Endometrium (tissue), 2 donors: ENCODE data around the gene CPSF3.
A peak's percentile ranks its signal among the peaks of the same experiment; 100 is the strongest.
"Not testable (repeated sequence)": the region's sequence is repeated elsewhere in the genome, so short reads cannot be mapped to it uniquely, and the experiment has no call there.

Source experiments
- FAIRE-seq: peaks from 2 replicates; lab custom pipeline; 2012; peaks lifted over from hg19 to GRCh38; lab: Jason Lieb, UNC
- donor health status: control.
- donor health status: control.

The CPSF3 gene

DNA sequence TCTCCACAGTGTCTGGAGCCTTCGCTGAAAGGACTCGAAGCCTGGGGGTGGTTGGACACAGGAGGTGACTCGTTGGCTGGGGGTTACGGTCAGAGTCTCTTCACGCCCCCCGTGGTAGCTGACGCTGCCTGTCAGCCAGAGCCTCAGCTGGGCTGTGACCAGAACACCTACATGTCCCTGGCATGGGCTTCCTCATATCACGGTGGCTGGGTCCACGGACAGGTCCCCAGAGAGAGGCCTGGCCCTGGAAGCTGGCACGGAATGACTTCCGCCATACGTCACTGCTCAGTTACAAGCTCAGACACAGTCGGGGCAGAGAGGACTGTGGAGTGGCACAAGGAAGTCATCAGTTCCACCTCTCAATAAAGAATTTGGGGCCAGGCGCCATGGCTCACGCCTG, 28.6 kb upstream of the CPSF3 start:
- FAIRE-seq: no peak

DNA sequence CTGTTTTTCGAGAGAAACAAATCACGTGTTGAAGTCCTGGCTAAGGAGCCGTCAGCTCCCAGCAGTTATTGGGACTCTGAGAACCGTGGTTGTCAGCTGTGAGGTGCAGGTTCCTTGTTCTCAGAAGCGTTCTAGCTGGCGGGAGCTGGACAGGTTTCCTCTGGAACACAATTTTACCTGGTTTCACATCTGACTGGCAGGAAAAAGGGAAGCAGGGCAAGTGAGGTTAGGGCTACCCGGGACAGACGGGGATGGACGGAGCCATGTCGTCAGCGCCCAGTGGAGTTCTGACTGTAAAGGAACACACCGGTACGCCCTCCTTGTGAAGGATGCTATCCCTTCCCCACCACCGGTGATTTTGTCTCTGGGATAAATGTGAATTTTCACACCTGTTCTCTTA, 26.3 kb upstream of the CPSF3 start:
- no peak for FAIRE-seq

DNA sequence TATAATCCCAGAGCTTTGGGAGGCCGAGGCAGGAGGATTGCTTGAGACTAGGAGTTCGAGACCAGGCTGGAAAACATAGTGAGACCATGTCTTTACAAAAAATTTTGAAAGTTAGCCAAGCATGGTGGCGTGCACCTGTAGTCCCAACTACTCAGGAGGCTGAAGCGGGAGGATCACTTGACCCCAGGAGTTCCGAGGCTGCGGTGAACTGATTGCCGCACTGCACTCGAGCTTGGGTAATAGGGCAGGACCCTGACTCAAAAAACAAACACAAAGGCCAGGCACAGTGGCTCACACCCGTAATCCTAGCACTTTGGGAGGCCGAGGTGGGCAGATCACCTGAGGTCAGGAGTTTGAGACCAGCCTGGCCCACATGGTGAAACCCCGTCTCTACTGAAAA, 25.2 kb upstream of the CPSF3 start:
- FAIRE-seq: not testable (repeated sequence)

DNA sequence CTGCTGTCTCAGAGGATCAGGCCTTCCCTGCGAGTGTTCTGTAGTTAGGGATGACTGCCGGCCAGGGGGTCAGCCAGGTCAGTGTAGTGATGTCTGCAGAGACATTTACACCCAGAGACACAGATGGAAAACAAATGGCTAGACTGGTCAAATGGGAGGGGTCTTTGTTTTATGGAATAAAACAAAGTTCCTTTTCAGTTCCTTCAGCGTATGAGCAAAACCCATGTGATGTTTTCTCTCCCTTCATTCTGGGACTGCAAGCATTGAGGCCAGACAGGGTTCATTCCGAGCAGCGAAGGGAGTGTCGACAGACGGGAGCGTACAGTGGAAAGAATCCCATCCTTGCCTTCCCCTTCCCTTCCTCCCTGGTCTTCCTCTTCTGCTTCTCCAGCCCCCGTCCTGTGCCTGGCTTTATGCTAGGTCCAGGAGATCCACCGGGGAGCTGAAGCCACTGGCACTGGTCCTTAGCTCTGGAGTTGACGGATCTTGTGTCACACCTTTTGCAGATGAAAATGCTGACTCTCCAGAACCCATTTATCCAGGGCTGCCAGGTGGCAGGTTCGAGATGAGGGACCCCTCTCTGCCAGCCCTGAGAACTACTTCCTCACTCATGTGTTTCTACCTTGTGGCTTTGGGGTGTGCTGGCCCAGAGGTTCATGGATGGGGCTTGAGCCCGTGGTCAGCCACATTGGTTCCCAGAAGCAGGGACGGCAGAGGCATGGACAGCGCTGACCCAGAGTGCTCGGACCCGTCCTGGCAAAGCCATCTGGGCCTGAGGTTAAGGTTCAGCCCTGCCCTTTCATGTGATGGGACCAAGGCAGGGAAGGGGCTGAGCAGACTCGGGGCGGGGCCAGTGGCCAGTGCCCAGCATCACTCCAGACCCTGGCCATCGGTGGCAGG, 24.3 kb upstream of the CPSF3 start:
- FAIRE-seq: peak; percentile 88

DNA sequence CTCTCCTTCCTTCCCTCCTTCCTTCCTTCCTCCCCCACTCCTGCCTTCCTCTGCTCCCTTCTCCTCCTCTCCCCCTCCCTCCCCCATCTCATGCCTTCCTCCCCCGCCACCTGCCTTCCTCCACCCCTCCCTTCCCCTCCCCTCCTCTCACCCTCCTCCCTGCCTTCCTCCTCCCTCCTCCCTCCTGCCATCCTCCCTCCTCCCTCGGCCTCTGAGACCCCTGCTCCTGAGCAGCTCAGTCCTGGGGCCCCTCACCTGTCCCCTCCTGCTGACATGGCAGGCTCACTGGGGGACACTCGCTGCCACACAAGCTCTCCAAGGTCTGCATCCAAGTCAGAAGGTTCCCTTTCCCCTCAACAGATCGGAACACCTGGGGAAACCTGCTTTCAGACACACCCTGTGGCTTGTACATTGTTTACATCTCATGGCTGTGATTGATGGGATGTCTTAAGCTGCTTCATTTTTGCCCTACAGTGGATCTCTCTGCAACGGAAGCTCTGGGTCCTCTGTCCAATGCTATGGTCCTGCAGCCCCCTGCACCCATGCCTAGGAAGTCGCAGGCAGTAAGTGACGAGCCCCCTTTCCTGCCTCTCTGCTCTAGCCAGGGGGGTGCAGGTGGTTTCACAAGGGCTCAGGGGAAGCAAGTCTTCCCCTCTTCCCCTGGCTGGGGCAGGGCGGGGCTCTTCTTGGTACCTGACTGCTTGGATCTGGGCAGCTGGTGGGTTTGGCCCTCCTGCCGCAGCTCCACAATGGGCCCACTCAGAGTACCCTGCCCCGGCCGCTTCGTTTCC, 23.0 kb upstream of the CPSF3 start:
- FAIRE-seq: no peak

DNA sequence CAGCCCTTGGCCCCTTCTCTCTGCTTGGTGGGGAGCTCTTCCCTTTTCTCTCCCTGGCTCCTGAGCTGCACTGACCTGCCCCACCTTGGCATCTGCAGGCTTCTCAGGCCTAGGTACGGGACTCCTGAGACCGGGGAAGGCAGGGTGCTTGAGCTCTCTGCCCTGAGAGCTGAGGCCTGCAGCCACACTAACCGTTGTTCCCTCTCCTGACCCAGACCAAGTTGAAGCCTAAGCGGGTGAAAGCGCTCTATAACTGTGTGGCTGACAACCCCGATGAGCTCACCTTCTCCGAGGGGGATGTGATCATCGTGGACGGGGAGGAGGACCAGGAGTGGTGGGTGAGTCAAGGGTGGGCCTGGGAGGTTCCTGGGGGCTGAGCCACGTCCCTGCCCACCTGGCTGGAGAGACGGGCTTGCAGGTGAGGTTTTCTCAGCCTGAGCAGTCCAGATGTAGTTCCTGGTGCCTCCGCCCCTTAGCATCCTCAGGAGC, 22.4 kb upstream of the CPSF3 start:
- FAIRE-seq: no peak

DNA sequence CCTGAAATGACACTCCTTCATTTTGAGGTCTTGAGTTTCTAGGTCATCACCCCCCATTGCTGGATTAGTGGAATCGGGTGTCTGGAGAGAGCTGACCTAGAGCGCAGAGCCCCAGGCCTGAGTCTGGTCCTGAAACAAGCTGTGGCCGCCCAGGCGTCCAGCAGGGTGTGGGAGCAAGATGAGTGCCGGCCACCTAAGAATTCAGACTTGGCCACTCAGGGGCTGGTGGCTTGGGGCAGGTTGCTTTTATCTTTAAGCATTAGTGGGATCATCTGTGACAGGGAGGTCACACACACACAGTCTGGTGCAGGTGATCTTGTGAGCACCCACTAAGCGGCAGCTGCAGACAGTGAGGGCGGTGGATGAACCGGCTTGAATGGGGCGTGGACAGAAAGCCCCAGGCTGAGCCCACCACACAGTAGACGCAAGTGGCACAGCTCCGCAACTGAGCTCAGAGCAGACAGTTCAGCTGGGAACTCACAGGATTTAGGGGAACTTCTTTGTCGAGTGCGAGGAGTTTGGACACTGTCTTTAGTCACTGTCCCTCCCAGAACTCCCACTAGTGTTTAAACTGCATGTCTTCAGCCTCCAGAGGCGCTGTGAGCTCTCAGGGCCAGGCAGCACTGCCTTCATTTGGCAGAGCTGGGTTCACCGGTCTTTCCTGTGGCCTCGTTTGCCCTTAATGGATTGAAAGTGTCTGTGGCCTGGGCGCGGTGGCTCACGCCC, 21.6 kb upstream of the CPSF3 start:
- no peak for FAIRE-seq

DNA sequence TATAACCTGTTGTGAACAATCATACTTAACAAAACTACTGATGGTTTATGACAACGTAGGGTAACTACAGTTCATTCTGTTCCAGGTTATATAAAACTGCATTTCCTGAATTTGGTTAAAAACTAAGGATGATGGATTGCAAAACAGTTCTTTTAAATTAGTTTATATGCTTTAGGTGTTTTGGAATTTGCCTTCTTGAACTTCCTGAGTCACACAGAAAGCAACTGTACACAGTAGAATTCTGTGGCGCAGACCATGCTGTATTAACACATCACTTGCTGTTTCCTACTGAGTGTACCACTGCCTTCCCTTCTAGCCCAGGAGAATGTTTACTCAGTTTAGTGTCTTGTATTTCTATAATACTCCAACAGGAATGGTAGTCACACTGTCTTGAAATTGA, 19.5 kb upstream of the CPSF3 start:
- no peak for FAIRE-seq

DNA sequence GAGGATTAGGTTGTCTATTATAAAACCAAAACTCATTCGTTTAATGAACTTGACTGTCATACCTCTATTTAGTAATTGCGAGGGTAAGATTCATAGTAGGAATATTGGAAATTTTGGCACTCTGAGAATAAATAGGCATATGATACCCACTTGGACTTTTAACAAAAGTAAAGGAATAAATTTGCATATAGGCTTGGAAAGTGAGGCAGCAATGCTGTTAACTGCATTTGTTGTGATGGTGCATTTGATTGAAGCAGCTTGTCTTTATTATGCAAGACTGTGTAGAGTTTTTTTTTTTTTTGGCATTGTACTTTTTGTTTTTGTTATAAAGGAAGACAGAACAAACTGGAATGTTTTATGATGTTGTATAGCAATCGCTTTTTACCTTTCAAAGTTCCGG, 19.0 kb upstream of the CPSF3 start:
- FAIRE-seq: no peak

DNA sequence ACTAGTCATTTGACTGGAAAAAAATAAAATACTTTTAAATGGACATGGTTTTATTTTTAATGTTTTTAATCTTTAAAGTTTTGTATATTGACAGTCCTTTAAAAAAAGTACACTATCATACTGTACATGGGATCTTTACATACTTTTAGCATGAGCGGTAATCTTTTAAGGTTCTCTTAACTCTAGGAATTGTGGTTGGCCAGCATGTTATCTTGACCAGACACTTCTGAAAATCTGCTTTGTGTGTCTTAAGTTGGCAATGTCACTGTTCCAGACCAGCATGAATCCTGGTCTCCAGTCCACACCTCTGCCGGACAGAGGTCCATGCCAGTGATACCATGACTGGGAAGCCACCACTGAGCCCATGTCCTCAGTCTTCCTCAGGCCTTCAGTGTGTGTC, 17.8 kb upstream of the CPSF3 start:
- FAIRE-seq: no peak

DNA sequence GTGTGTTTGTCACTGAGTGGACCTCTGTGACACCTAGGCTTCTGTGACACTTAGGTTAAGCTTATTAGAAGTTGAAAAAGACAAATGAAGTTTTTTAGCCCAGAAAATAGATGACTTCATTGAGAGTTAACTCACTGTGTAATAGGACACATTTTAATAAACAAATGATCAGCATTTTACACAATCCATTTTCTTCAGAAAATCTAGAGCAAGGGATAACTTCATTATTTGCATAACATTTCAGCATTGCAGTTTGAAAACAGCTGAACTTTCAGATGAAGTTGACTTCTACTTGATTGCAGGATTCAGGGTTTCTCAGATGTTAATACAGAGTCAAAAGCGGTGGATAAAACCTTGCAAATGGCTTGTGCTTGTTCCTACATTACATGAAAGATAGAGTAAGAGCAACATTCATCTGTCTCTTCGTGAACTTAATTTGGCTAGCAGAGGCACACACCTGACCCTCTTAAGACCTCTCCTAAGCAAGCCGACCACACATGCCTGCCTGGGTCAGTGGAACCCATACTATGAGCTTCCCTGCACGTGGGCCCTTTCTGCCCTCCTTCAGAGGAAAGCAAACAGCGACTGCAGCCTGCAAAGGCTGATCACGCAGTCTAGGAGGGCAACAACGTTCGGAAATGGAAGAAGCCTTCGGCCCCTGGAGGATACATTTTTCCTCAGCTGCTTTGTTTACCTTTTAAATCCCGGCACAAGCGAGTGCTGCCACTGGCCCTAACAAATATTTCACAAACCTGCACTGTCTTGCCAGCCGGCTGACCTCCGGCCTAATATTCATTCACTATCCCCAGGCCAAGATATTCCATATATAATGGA, 16.7 kb upstream of the CPSF3 start:
- no peak for FAIRE-seq

DNA sequence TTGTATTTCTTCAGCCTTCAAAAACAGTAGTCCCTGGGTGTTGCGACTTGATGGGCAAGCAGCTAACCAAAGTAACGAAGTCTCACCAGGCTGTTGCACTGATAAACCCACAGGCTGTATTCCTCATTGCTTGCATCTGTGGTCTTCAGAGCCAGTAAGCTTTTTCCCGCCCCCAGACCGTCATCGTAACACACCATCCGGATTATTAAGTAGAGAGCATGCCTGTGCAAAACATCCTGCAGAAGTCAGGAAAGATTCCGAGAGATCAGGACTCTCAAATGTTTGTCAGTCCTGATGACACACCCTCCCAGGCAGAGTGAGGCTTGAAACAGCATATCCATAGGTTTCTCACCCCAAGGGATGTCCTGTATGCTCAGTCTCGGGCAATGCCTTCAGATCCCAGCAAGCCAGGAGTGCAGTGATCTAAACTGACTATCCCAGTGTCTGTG, 16.1 kb upstream of the CPSF3 start:
- FAIRE-seq: no peak

DNA sequence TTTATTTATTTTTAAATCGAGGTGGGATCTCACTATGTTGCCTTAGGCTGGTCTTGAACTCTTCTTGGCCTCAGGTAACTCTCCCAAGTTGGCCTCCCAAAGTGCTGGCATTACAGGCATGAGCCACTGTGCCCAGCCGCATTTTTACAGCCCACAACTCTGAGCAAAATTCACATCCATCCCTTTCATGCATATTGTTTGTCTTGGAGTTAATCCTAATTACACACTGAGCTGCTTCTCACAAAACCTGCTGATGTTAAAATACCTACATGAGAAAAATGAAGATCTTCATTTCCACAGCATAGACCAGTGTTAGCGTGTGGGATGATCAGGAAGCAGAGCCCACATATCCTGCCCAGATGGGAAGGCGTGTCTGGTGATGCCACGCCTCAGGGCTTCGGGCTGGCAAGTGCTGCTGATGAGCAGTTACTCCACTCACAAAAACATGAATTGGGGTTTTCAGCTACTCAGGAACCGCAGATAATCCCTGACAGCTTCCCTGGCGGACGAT, 14.8 kb upstream of the CPSF3 start:
- no peak for FAIRE-seq

DNA sequence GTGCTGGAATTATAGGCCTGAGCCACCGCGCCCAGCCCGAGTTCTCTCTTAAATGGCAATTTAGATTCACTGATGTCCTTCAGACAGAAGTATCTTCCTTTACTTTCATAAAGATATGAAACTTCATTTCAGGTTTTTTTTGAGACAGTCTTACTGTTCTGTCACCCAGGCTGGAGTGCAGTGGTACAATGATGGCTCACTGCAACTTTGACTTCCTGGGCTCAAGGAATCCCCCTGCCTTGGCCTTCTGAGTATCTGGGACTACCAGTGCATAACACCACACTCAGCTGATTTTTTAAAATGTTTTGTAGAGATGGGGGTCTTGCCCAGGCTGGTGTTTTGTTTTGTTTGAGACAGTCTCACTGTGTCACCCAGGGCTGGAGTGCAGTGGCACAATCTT, 13.3 kb upstream of the CPSF3 start:
- FAIRE-seq: no peak

DNA sequence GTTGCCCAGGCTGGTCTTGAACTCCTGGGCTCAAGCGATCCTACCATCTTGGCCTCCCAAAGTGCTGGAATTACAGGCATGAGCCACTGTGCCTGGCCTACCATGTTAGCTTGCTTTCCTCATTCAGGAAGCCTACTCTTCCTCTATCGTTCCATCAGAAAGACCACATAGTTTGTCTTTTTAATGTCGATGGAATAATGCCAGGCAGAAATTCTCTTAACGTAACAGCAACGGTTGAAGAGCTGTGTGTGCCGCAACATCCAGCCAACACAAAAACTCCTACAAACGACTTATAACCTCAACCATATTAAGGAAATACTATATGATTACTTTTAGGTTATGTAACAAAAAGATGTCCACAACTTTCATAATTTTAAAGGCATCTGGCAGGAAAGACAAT, 10.7 kb upstream of the CPSF3 start:
- no peak for FAIRE-seq

DNA sequence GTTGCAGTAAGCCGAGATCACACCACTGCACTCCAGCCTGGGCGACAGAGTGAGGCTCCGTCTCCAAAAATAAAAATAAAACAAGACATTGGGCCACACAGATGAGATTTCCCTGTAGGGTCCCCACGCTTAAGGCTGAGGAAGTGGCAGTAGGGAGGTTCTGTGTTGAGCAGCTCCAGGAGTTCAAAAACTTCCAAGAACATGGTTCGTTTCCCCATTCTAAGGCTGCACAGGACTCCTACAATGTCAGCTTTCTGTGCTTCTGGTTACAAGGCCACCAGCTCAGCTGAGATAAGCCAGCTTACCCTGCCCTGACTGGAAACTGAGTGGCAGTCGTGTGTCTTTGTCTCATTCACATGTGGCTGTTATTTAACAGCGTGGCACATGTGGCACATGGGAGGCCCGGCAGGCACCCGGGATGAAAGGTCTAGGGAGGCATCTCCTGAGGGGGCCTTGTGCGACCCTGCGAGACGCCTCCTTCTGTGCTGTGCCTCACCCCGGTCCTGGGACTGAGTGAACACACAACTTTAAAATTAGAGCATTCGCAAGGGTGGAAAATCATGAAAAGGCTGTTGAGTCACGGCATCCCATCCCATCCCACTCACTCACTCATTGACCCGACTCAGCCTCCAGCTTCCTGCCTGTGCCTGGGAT, 7.8 kb upstream of the CPSF3 start:
- FAIRE-seq: no peak

DNA sequence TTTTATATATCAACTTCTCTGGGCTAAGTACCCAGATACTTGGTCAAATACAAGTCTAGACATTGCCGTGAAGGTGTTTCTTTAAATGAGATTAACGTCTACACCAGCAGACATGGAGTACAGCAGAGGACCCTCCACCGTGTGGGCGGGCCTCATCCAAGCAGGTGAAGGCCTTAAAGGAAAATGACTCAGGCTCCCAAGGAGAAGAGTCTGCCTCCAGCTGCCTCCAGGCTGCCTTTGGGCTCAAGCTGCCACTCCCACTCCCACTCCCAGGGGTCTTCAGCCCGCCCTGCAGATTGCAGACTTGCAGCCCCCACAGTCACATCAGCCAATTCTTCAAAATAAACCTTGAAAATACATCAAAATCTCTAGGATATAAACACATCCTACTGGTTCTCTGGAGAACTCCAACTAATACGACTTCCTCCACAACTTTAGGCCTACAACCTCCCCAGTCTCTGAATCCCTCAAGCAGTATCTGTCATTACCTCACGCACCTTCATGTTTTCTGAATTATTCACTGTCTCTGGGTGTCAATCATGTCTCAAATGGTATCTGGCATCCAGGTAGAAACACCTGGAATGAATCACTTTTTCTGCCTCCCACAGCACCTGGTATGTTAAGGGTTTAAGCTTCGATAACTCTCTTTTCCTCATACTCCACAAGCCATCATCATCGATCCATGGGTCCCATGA, 7.0 kb upstream of the CPSF3 start:
- FAIRE-seq: no peak

DNA sequence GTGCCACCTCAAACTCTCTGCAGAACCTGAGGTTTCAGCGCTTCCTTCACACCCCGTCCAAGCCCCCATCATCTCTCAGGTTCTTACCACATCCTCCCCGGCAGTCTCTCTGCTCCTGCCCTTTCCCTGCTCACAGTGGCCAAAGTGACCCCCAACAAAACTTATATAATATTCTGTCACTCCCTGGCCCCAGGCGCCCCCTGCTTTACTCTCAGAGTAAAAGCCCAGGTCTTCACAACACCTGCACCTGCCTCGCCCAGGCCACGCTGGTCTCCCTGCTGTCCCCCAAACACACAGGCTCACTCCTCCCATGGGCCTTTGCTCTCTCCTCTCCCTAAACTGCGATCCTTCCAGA, 6.5 kb upstream of the CPSF3 start:
- no peak for FAIRE-seq

DNA sequence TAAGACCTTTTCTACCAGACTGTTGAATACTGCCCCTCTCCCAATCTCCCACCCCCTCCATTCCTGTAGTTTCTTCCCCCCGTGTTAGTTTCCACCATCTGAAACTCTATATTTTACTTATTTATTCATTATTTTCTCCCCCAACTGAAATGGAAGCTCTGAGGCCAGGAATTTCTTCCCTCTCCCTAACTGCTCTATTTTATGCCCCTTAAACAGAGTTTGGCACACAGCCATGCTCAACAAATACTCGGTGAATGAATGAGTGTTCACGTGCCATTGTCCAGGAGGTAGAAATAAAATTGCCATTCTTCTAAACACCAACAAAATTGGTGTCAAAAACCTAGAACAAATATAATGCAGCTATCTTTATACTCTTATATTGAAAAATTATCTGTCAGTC, 5.7 kb upstream of the CPSF3 start:
- FAIRE-seq: no peak

DNA sequence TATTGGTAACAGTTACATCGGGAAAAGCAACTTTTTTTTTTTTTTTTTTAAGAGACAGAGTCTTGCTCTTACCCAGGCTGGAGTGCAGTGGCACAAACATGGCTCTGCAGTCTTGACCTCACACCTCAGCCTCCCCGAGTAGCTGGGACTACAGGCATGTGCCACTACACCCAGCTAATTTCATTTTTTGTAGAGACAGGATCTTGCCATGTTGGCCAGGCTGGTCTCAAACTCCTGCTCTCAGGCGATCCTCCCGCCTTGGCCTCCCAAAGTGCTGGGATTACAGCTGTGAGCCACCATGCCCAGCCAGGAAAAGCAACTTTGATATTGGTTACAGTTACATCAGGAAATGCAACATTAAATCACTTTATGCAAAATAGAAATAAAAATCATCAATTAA, 4.7 kb upstream of the CPSF3 start:
- FAIRE-seq: no peak
